GM18861 (cell line): ENCODE data around the gene ADGRD1.
"Not testable (repeated sequence)": the region's sequence is repeated elsewhere in the genome, so short reads cannot be mapped to it uniquely, and the experiment has no call there.

Experiments
- ATAC-seq: cut with Tn5 transposase; IDR thresholded peaks from one replicate; pipeline ENCODE4 v1.9.1; 2021; ENCODE audit not compliant: unreplicated experiment

The ADGRD1 gene

GRCh38 chr12:131067981-131068851 lies 114.5 kb downstream of the ADGRD1 start:
- ATAC-seq = no peak

- ATAC-seq = not testable (repeated sequence)
These were observed 115.4 kb downstream of the ADGRD1 start for GRCh38 chr12:131068926-131069720.

- not testable (repeated sequence) for ATAC-seq
These were observed 116.4 kb downstream of the ADGRD1 start for GRCh38 chr12:131070136-131070535.

GRCh38 chr12:131070668-131071067 lies 117.0 kb downstream of the ADGRD1 start:
- ATAC-seq = not testable (repeated sequence)

- ATAC-seq = not testable (repeated sequence)
These were observed 117.6 kb downstream of the ADGRD1 start for GRCh38 chr12:131071234-131071820.

GRCh38 chr12:131071950-131072349 lies 118.2 kb downstream of the ADGRD1 start:
- ATAC-seq = not testable (repeated sequence)

GRCh38 chr12:131072451-131073230 lies 118.9 kb downstream of the ADGRD1 start:
- ATAC-seq = no peak

GRCh38 chr12:131074221-131075083 lies 120.7 kb downstream of the ADGRD1 start:
- ATAC-seq = no peak

- no peak for ATAC-seq
These were observed 121.5 kb downstream of the ADGRD1 start for GRCh38 chr12:131075194-131075593.

GRCh38 chr12:131075611-131076010 lies 121.9 kb downstream of the ADGRD1 start:
- ATAC-seq = no peak

- no peak for ATAC-seq
These were observed 122.6 kb downstream of the ADGRD1 start for GRCh38 chr12:131076296-131076695.

GRCh38 chr12:131076791-131077747 lies 123.4 kb downstream of the ADGRD1 start:
- no peak for ATAC-seq

GRCh38 chr12:131077931-131078391 lies 124.3 kb downstream of the ADGRD1 start:
- no peak for ATAC-seq

GRCh38 chr12:131082290-131083194 lies 128.8 kb downstream of the ADGRD1 start:
- no peak for ATAC-seq

GRCh38 chr12:131084341-131085011 lies 130.8 kb downstream of the ADGRD1 start:
- ATAC-seq = no peak

GRCh38 chr12:131085125-131085815 lies 131.6 kb downstream of the ADGRD1 start:
- ATAC-seq = no peak
